Measurements from ENCODE around the gene FGF12.
A peak's percentile ranks its signal among the peaks of the same experiment; 100 is the strongest.

The FGF12 gene

GRCh38 chr3:192212979-192213378 is 514.4 kb downstream of the FGF12 start:
- no peak for ATAC-seq

GRCh38 chr3:192212335-192212734 is 515.0 kb downstream of the FGF12 start:
- TF ChIP-seq GLIS3 (CRISPR knock-in tag; IDR thresholded peaks at IDR 0.05) (no peak), SNAI2 (CRISPR knock-in tag; IDR thresholded peaks at IDR 0.05) (no peak), BACH2 (CRISPR knock-in tag; IDR thresholded peaks at IDR 0.05; ENCODE audit: borderline replicate concordance) (no peak), RARB (CRISPR knock-in tag; IDR thresholded peaks at IDR 0.05) (no peak), TOX (CRISPR knock-in tag; IDR thresholded peaks at IDR 0.05; ENCODE audit: borderline replicate concordance) (no peak)
- ATAC-seq, result peak; percentile 58

More at GRCh38 chr3:192212979-192213378, 514.4 kb downstream of the FGF12 start:
- TF ChIP-seq PATZ1 (CRISPR knock-in tag; IDR thresholded peaks at IDR 0.05; ENCODE audit: borderline replicate concordance) (no peak), ZFP30 (CRISPR knock-in tag; IDR thresholded peaks at IDR 0.05) (no peak)

GRCh38 chr3:192207651-192208050 is 519.7 kb downstream of the FGF12 start:
- no peak for ATAC-seq
- no peak for TF ChIP-seq ZC3H10 (CRISPR knock-in tag; IDR thresholded peaks at IDR 0.05)
- TF ChIP-seq ZFP30 (CRISPR knock-in tag; IDR thresholded peaks at IDR 0.05), result no peak
- TF ChIP-seq PPARA (CRISPR knock-in tag; IDR thresholded peaks at IDR 0.05; ENCODE audit: borderline replicate concordance), result no peak
- no peak for TF ChIP-seq CSDC2 (CRISPR knock-in tag; IDR thresholded peaks at IDR 0.05)
- no peak for TF ChIP-seq ZNF565 (CRISPR knock-in tag; conservative IDR thresholded peaks at IDR 0.05; ENCODE audit: low read depth)
- no peak for TF ChIP-seq RARB (CRISPR knock-in tag; IDR thresholded peaks at IDR 0.05)
- no peak for TF ChIP-seq CSRNP3 (CRISPR knock-in tag; IDR thresholded peaks at IDR 0.05)
- no peak for TF ChIP-seq CREB5 (CRISPR knock-in tag; IDR thresholded peaks at IDR 0.05; ENCODE audit: low read depth)
- TF ChIP-seq ESRRG (CRISPR knock-in tag; IDR thresholded peaks at IDR 0.05), result no peak
- TF ChIP-seq TCF4 (CRISPR knock-in tag; IDR thresholded peaks at IDR 0.05; ENCODE audit: borderline replicate concordance), result no peak

GRCh38 chr3:192207239-192207638 is 520.1 kb downstream of the FGF12 start:
- TF ChIP-seq TSHZ2 (CRISPR knock-in tag; IDR thresholded peaks at IDR 0.05) (no peak), ZFP30 (CRISPR knock-in tag; IDR thresholded peaks at IDR 0.05) (no peak), PPARA (CRISPR knock-in tag; IDR thresholded peaks at IDR 0.05; ENCODE audit: borderline replicate concordance) (no peak), TOX (CRISPR knock-in tag; IDR thresholded peaks at IDR 0.05; ENCODE audit: borderline replicate concordance) (no peak), SNAI2 (CRISPR knock-in tag; IDR thresholded peaks at IDR 0.05) (no peak), PATZ1 (CRISPR knock-in tag; IDR thresholded peaks at IDR 0.05; ENCODE audit: borderline replicate concordance) (no peak), CREB5 (CRISPR knock-in tag; IDR thresholded peaks at IDR 0.05; ENCODE audit: low read depth) (no peak), ZNF565 (CRISPR knock-in tag; conservative IDR thresholded peaks at IDR 0.05; ENCODE audit: low read depth) (no peak), RARB (CRISPR knock-in tag; IDR thresholded peaks at IDR 0.05) (no peak), ZC3H10 (CRISPR knock-in tag; IDR thresholded peaks at IDR 0.05) (no peak), OSR1 (CRISPR knock-in tag; IDR thresholded peaks at IDR 0.05) (no peak), CSDC2 (CRISPR knock-in tag; IDR thresholded peaks at IDR 0.05) (no peak), BACH2 (CRISPR knock-in tag; IDR thresholded peaks at IDR 0.05; ENCODE audit: borderline replicate concordance) (no peak), ESRRG (CRISPR knock-in tag; IDR thresholded peaks at IDR 0.05) (no peak), CSRNP3 (CRISPR knock-in tag; IDR thresholded peaks at IDR 0.05) (no peak), TCF4 (CRISPR knock-in tag; IDR thresholded peaks at IDR 0.05; ENCODE audit: borderline replicate concordance) (no peak), GLIS3 (CRISPR knock-in tag; IDR thresholded peaks at IDR 0.05) (no peak), ISL1 (CRISPR knock-in tag; IDR thresholded peaks at IDR 0.05) (no peak), ZNF8 (CRISPR knock-in tag; IDR thresholded peaks at IDR 0.05) (no peak), ARNTL (CRISPR knock-in tag; IDR thresholded peaks at IDR 0.05; ENCODE audit: borderline replicate concordance, low read depth) (no peak)
- ATAC-seq, result no peak
